HUES48 (cell line): ENCODE measurements around the gene TCEA2.
"Not testable (repeated sequence)": the region's sequence is repeated elsewhere in the genome, so short reads cannot be mapped to it uniquely, and the experiment has no call there.

Experiments
- H3K27ac ChIP-seq: one replicate; pipeline ENCODE4 v1.7.0; 2013; ENCODE audit warnings: low read depth, low read length, inconsistent platforms
- H3K27me3 ChIP-seq: 2 replicates; pipeline ENCODE4 v1.6.1; 2013; ENCODE audit warnings: mild to moderate bottlenecking, low read length; ENCODE audit not compliant: control insufficient read depth, insufficient read depth
- H3K36me3 ChIP-seq: 2 replicates; pipeline ENCODE4 v1.6.1; 2013; ENCODE audit warnings: low read length; ENCODE audit not compliant: control insufficient read depth, insufficient read depth
- H3K4me1 ChIP-seq: 2 replicates; pipeline ENCODE4 v1.6.1; 2013; ENCODE audit warnings: mild to moderate bottlenecking, low read length; ENCODE audit not compliant: control insufficient read depth, insufficient read depth
- H3K4me3 ChIP-seq: 2 replicates; pipeline ENCODE4 v1.5.1; 2013; ENCODE audit warnings: mild to moderate bottlenecking, low read depth, low read length
- H3K9ac ChIP-seq: 2 replicates; pipeline ENCODE4 v1.6.1; 2013; ENCODE audit warnings: mild to moderate bottlenecking, low read depth, low read length, moderate library complexity
- H3K9me3 ChIP-seq: 2 replicates; pipeline ENCODE4 v1.6.1; 2013; ENCODE audit warnings: low read length; ENCODE audit not compliant: control insufficient read depth, insufficient read depth

Gene TCEA2

GRCh38 chr20:64083378-64083803 lies 20.4 kb downstream of the TCEA2 start:
- H3K9me3 ChIP-seq: no peaks in the 10 kb centered on the region
- no peaks in the 10 kb centered on the region for H3K36me3 ChIP-seq
- H3K9ac ChIP-seq: no peak overlapping the region
- peaks cover 62% of the 10 kb centered on the region for H3K27me3 ChIP-seq
- H3K4me3 ChIP-seq: peak overlapping the region; percentile 70
- H3K4me1 ChIP-seq: peaks cover 24% of the 10 kb centered on the region
- no peak overlapping the region for H3K27ac ChIP-seq

GRCh38 chr20:64083804-64084684 lies 21.0 kb downstream of the TCEA2 start, which contains the start of gene LKAAEAR1:
TSS of gene LKAAEAR1 (minus strand) at chr20:64084398. CDS start at chr20:64084219, 179 bp downstream.
- Histone ChIP-seq H3K4me3 (peak within 1 kb of the TSS; percentile 70), H3K9me3 (no peaks in the 10 kb centered on the region), H3K9ac (no peak within 1 kb of the TSS), H3K4me1 (peaks cover 21% of the 10 kb centered on the region), H3K27ac (no peak within 1 kb of the TSS), H3K36me3 (no peaks in the 10 kb centered on the region), H3K27me3 (peaks cover 62% of the 10 kb centered on the region)

GRCh38 chr20:64084685-64085152 lies 21.7 kb downstream of the TCEA2 start:
- no peak overlapping the region for H3K9ac ChIP-seq
- H3K9me3 ChIP-seq: no peaks in the 10 kb centered on the region
- H3K27me3 ChIP-seq: peaks cover 62% of the 10 kb centered on the region
- H3K27ac ChIP-seq: no peak overlapping the region
- peak overlapping the region; percentile 70 for H3K4me3 ChIP-seq
- no peaks in the 10 kb centered on the region for H3K36me3 ChIP-seq
- H3K4me1 ChIP-seq: peaks cover 21% of the 10 kb centered on the region

DNA sequence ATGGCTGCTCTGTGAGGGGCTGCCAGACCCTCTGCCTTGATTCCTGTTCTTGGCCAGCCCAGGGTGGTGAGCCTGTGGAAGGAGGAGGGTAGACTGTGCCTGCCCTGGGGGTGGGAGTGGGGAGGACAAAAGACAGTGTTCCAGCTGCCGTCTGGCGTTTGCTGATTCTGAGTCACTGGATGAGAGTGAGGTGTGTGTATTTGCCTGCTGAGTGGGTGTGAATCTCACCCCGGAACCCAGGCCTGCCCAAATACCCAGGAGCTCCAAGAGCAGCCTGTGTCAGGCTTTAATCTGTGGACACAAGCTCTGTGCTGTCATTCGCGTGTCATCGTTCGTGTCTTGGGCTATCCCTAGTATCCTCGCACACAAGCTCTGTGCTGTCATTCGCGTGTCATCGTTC lies 23.8 kb downstream of the TCEA2 start:
- Histone ChIP-seq H3K4me1 (peaks cover 18% of the 10 kb centered on the region), H3K4me3 (no peak overlapping the region), H3K36me3 (no peaks in the 10 kb centered on the region), H3K9ac (no peak overlapping the region), H3K27me3 (peaks cover 46% of the 10 kb centered on the region), H3K9me3 (no peaks in the 10 kb centered on the region), H3K27ac (no peak overlapping the region)

DNA sequence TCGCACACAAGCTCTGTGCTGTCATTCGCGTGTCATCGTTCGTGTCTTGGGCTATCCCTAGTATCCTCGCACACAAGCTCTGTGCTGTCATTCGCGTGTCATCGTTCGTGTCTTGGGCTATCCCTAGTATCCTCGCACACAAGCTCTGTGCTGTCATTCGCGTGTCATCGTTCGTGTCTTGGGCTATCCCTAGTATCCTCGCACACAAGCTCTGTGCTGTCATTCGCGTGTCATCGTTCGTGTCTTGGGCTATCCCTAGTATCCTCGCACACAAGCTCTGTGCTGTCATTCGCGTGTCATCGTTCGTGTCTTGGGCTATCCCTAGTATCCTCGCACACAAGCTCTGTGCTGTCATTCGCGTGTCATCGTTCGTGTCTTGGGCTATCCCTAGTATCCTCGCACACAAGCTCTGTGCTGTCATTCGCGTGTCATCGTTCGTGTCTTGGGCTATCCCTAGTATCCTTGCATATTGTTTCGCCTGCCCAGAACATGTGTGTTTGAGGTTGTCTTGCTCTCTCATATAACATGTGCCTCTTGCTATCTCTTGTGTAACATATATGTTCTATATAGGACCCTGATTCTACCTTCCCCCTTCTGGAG lies 24.3 kb downstream of the TCEA2 start:
- not testable (repeated sequence) for H3K36me3 ChIP-seq

GRCh38 chr20:64088586-64088985 lies 25.6 kb downstream of the TCEA2 start:
- H3K9me3 ChIP-seq, H3K27ac ChIP-seq, H3K9ac ChIP-seq, H3K36me3 ChIP-seq, H3K4me3 ChIP-seq: not testable (repeated sequence)
- peaks cover 11% of the 10 kb centered on the region; the same call in 1 of the 2 replicates for H3K4me1 ChIP-seq
- peaks cover 32% of the 10 kb centered on the region for H3K27me3 ChIP-seq

More for the DNA sequence above, 24.3 kb downstream of the TCEA2 start:
- H3K9ac ChIP-seq, H3K9me3 ChIP-seq, H3K4me3 ChIP-seq, H3K27ac ChIP-seq: not testable (repeated sequence)
- Histone ChIP-seq H3K27me3 (peaks cover 42% of the 10 kb centered on the region), H3K4me1 (peaks cover 18% of the 10 kb centered on the region)

- no peak overlapping the region for H3K4me3 ChIP-seq
- no peaks in the 10 kb centered on the region for H3K36me3 ChIP-seq
- 0 out of 2 replicates have a peak, but pooled peaks cover 4% of the 10 kb centered on the region for H3K4me1 ChIP-seq
- H3K9ac ChIP-seq: no peak overlapping the region
- no peaks in the 10 kb centered on the region for H3K9me3 ChIP-seq
- peaks cover 16% of the 10 kb centered on the region for H3K27me3 ChIP-seq
- H3K27ac ChIP-seq: no peak overlapping the region
These were observed 27.2 kb downstream of the TCEA2 start for GRCh38 chr20:64090165-64090564.

GRCh38 chr20:64091340-64091739 lies 28.3 kb downstream of the TCEA2 start:
- Histone ChIP-seq H3K9me3 (no peaks in the 10 kb centered on the region), H3K36me3 (no peaks in the 10 kb centered on the region), H3K4me1 (0 out of 2 replicates have a peak, but pooled peaks cover 4% of the 10 kb centered on the region), H3K27me3 (peaks cover 4% of the 10 kb centered on the region; the same call in 1 of the 2 replicates), H3K9ac (no peak overlapping the region), H3K27ac (no peak overlapping the region), H3K4me3 (no peak overlapping the region)

GRCh38 chr20:64091770-64092169 lies 28.8 kb downstream of the TCEA2 start:
- Histone ChIP-seq H3K9ac (no peak overlapping the region), H3K4me3 (no peak overlapping the region), H3K27ac (no peak overlapping the region), H3K9me3 (no peaks in the 10 kb centered on the region), H3K27me3 (peaks cover 3% of the 10 kb centered on the region; the same call in 1 of the 2 replicates), H3K36me3 (no peaks in the 10 kb centered on the region), H3K4me1 (0 out of 2 replicates have a peak, but pooled peaks cover 4% of the 10 kb centered on the region)

DNA sequence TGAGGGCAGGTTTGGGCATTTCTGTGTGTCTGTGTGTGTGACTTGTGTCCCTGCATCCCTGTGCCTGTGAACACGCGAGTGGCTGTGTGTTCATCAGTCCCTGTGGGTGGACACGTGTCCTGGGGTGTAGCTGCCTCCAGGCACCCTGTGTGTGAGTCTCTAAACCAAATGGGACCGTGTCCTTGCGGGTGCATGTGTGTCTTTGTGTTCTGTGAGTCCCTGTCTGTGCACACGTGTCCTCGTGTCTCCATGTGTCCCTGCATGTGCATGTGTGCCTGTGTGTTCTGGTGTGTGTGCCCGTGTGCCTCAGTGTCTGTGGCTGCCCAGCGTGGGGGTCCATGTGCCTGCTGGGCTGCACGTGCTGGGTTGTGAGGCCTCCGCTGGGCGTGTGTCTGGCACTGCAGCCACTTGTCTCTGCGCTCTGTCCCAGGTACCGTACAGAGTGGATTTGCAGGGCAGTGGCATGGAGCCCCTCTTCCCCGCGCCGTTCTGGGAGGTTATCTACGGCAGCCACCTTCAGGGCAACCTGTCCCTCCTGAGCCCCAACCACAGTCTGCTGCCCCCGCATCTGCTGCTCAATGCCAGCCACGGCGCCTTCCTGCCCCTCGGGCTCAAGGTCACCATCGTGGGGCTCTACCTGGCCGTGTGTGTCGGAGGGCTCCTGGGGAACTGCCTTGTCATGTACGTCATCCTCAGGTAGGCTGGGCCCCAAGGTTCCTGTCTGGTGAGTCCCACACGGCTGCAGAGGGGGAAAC lies 29.4 kb downstream of the TCEA2 start:
- no peak overlapping the region for H3K9ac ChIP-seq
- H3K4me1 ChIP-seq: 0 out of 2 replicates have a peak, but pooled peaks cover 4% of the 10 kb centered on the region
- H3K27me3 ChIP-seq: peaks cover 3% of the 10 kb centered on the region; the same call in 1 of the 2 replicates
- no peaks in the 10 kb centered on the region for H3K36me3 ChIP-seq
- no peaks in the 10 kb centered on the region for H3K9me3 ChIP-seq
- no peak overlapping the region for H3K4me3 ChIP-seq
- H3K27ac ChIP-seq: no peak overlapping the region
